HG03571 (cell line): ENCODE results near the gene SHMT2.

Experiments used
- ATAC-seq: cut with Tn5 transposase; IDR thresholded peaks from one replicate; pipeline ENCODE4 v1.9.1; 2021; ENCODE audit not compliant: unreplicated experiment

The SHMT2 gene

DNA sequence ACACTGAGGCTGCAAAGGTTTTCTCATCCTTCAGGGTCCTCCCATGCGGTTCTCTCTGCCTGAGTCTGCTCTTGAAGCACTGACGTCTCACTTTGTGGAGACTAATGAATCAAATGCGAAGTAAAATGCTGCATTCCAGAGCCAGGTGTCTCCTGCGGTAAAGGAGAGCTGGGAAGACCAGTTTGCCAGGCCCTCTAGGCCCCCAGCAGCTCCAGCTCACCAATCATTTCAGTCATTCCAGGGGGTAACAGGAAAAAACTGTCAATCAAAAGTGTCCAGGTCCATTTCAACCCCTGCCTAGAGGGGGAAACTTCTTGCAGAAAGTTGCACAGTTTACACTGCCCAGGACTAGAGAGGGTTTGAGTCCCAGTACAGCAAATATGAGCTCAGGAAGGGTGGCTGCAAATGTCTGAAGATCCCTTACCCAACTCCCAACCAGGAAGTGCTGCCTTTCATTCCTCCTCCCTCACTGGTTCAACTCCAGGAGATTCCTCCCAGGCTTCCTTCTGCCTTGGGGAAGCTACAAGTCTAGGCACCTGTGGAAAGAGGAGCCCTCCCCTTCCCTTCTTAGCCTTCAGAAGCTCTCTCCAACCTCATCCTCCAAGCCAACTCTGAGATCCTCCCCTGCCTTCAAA lies 15.6 kb upstream of the SHMT2 start:
- no peak for ATAC-seq

DNA sequence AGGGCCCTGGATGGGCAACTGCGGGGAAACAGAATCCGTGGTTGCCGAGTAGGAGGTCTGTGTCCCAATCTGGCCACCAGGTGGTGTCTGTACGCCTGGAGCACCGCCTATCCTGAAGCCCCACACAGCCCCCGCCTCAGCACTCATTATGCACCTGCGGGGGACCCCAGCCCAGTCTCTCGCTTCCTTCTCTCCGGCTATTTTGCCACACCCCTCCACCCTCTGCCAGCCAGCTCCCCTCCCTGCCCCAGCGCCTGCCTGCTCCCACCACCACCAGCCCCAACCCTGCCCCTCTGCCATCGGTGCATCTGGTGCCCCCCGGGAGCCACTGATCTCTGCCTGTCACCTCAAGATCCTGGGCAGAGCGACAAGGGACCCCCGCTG lies 15.1 kb upstream of the SHMT2 start:
- no peak for ATAC-seq

DNA sequence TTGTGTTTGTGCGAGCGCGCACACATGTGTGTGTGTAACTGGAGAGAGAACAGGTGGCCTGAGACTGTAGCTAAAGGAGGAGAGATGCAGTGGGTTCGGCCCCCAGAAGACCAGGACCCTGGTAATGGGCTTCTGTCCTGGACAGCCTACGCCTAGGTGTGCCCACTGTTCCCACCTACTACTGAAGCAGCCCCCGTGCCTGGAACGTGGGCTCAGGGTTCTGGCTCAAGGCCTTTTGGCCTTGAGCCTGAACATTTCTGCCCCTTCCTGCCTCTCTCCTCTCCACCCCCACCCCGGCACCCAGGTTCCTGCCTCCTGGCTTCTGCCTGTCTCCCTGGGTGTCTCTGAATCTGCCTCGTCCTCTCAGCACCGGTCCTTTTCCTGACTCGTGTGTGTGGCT lies 14.4 kb upstream of the SHMT2 start:
- ATAC-seq: no peak

GRCh38 chr12:57215668-57216013 lies 13.9 kb upstream of the SHMT2 start:
- no peak for ATAC-seq

GRCh38 chr12:57216014-57216911 lies 13.2 kb upstream of the SHMT2 start, which contains the start of gene NXPH4:
NXPH4 (plus strand) TSS chr12:57216794; CDS start chr12:57216970, 176 bp downstream.
- ATAC-seq: no peak

GRCh38 chr12:57216921-57217879 lies 12.3 kb upstream of the SHMT2 start:
- no peak for ATAC-seq

- no peak for ATAC-seq
These were observed 11.3 kb upstream of the SHMT2 start for GRCh38 chr12:57218030-57218853.

DNA sequence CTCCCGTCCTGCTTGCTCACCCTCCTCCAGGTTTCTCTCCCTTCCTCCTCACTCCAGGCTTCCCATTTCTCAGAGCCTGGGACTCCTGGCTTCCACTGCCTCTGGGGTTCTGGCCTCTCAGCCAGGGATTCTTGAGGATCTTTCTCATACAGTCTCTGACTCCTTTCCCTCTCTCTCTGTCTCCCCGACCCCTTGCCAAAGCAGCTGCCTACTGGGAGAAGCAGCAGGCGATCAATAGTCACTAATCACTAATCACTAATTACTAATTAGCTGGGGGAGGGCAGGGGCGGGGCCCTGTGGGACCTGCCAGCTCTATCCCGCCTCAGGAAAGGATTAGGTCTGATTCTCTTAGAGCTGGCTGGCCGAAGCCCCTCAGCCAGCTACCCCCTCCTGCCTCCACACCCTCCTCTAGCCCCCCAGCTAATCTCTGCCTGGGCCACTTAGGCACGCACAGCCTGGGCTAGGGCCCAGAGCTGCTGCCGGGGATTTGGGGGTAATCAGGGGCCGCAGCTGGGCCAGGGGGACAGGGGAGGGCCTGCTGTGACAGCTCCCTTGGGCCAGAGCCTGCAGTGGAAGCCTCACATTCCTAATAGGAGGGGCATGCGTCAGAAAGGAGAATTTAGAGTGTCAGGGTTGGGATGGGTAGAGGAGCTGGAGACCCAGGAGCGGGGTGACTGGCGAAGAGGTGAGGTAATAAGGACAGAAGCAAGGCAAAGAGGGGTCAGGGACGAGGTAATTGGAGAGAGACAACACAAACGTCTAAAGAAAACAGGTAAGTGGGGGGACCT lies 10.1 kb upstream of the SHMT2 start:
- no peak for ATAC-seq

DNA sequence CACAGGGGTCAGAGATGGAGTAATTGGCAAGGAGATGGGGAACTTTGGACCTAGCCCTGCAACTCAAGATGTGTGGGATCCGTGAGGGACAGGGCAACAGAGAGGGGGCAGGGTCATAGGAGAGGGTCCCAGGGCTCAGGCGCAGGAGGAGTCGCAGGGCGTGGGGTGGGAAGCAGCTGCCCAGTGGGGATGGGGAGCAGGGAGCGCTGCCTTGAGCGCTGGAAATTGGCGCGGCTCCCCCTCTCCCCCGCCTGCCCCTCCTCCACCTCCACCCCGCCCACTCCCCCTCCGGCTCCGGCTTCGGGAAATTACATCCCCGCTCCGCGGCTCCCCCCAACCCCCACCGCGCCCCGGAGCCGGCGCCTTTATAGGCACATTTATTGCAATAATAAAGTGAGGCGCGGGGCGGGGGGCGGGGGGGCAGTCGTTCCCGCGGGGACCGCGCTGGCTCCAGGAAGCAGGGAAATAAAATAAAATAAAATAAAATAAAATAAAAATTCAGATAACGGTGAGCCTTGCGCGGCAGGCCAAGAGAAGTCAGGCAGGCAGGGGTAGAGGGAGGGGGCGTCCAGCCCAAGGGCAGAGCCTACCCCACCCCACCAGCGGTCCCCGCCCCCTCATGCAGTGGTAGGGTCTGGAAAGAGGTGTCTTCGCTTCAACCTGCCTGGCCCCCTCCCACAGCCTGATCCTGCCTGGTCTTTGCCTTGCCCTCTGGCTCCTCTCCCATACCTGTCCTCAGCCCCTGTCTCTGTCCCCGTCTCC lies 9.3 kb upstream of the SHMT2 start:
- ATAC-seq: no peak

GRCh38 chr12:57220770-57221168 lies 8.7 kb upstream of the SHMT2 start:
- ATAC-seq: no peak

- no peak for ATAC-seq
These were observed 8.2 kb upstream of the SHMT2 start for GRCh38 chr12:57221169-57221917.

DNA sequence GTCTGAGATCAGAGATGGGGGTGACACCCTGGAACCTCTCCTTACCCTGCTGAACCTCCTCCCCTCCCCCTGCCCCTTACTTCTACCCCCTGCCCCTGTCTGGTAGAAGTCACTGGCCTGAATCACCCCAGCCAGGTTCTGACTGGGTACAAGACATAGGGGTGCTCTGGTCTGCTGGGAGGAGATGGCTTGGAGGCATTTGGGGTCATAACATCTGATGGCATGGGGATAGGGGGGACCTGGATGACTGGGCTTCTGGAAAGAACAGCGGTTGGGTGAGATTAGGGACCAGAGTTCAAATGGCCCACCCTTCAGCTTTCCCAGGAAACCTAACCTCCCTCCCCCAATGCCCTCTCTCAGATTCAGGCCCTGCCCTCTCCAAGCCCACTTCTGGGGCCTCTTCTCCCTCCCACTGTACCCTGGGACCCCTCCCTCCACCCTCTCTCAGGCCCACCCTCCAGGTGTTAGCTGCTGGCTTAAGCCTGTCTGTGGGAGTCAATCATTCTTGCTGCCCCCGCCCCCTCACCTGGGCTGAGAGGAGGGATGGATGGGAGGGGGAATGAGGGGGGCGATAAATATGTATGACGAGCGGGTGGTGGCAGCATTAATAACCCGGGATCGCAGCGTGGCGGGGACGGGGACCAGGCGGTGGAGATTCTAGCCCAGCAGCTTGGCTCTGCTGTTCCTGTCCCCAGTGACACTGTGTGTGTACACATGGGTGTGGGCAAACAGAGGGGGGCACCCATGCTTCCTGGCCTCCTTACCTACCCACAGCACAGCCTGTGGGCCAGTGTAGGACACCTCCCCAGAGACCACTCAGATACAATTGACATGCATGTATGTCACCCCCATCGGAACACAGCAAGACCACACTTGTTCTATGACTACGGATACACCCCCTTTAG lies 7.0 kb upstream of the SHMT2 start:
- ATAC-seq: no peak

- no peak for ATAC-seq
These were observed 6.0 kb upstream of the SHMT2 start for GRCh38 chr12:57223191-57224165.

- no peak for ATAC-seq
These were observed 5.1 kb upstream of the SHMT2 start for GRCh38 chr12:57224278-57224972.

DNA sequence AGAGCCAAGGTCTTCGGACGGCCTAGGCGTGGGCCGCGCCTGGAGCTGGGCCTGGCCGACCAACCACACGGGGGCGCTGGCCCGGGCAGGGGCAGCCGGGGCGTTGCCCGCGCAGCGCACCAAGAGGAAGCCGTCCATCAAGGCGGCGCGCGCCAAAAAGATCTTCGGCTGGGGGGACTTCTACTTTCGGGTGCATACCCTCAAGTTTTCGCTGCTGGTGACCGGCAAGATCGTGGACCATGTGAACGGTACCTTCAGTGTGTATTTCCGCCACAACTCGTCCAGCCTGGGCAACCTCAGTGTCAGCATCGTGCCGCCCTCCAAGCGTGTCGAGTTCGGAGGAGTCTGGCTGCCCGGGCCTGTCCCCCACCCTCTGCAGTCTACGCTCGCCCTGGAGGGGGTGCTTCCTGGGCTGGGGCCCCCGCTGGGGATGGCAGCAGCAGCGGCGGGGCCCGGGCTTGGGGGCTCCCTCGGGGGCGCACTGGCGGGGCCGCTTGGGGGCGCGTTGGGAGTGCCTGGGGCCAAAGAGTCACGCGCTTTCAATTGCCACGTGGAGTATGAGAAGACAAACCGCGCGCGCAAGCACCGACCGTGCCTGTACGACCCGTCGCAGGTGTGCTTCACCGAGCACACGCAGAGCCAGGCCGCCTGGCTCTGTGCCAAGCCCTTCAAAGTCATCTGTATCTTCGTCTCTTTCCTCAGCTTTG lies 4.4 kb upstream of the SHMT2 start:
- ATAC-seq: no peak
